Hepatic stellate cell (primary cell): ENCODE results near the gene ESPNL.
"Not testable (repeated sequence)": the region's sequence is repeated elsewhere in the genome, so short reads cannot be mapped to it uniquely, and the experiment has no call there.

Experiments used
- DNase-seq: peaks from one replicate; pipeline ENCODE4 v3.0.0; 2011; ENCODE audit warnings: low spot score

The ESPNL gene

GRCh38 chr2:238099714-238100048 lies 459 bp upstream of the ESPNL start:
- no peak for DNase-seq

- no peak for DNase-seq
These were observed 956 bp downstream of the ESPNL start for GRCh38 chr2:238100821-238101771.

GRCh38 chr2:238101891-238102841 lies 2.0 kb downstream of the ESPNL start:
- no peak for DNase-seq

GRCh38 chr2:238102865-238103264 lies 2.7 kb downstream of the ESPNL start:
- DNase-seq, result no peak

GRCh38 chr2:238103465-238104225 lies 3.5 kb downstream of the ESPNL start:
- DNase-seq, result no peak

GRCh38 chr2:238104226-238104690 lies 4.1 kb downstream of the ESPNL start:
- no peak for DNase-seq

- no peak for DNase-seq
These were observed 4.7 kb downstream of the ESPNL start for GRCh38 chr2:238104691-238105371.

- DNase-seq, result no peak
These were observed 5.6 kb downstream of the ESPNL start for GRCh38 chr2:238105506-238106338.

- DNase-seq, result no peak
These were observed 6.2 kb downstream of the ESPNL start for GRCh38 chr2:238106339-238106697.

GRCh38 chr2:238106698-238107524 lies 6.8 kb downstream of the ESPNL start:
- DNase-seq, result no peak

- DNase-seq, result no peak
These were observed 7.6 kb downstream of the ESPNL start for GRCh38 chr2:238107525-238108422.

- DNase-seq, result no peak
These were observed 8.5 kb downstream of the ESPNL start for GRCh38 chr2:238108423-238109183.

GRCh38 chr2:238113611-238114010 lies 13.5 kb downstream of the ESPNL start:
- DNase-seq, result no peak

GRCh38 chr2:238114331-238114841 lies 14.2 kb downstream of the ESPNL start:
- DNase-seq, result no peak

- no peak for DNase-seq
These were observed 14.9 kb downstream of the ESPNL start for GRCh38 chr2:238114851-238115660.

- not testable (repeated sequence) for DNase-seq
These were observed 15.6 kb downstream of the ESPNL start for GRCh38 chr2:238115709-238116108.
